GM12874 (cell line): Measurements from ENCODE around the gene CEP170B.

Experiments used
- TF ChIP-seq, protein P1 (sequence below): IDR thresholded peaks from 2 replicates; pipeline ENCODE4 v1.5.1; 2011; ENCODE audit warnings: low read depth, mild to moderate bottlenecking, control low read depth, low read length, moderate library complexity; ENCODE audit not compliant: insufficient read depth

CEP170B gene

DNA sequence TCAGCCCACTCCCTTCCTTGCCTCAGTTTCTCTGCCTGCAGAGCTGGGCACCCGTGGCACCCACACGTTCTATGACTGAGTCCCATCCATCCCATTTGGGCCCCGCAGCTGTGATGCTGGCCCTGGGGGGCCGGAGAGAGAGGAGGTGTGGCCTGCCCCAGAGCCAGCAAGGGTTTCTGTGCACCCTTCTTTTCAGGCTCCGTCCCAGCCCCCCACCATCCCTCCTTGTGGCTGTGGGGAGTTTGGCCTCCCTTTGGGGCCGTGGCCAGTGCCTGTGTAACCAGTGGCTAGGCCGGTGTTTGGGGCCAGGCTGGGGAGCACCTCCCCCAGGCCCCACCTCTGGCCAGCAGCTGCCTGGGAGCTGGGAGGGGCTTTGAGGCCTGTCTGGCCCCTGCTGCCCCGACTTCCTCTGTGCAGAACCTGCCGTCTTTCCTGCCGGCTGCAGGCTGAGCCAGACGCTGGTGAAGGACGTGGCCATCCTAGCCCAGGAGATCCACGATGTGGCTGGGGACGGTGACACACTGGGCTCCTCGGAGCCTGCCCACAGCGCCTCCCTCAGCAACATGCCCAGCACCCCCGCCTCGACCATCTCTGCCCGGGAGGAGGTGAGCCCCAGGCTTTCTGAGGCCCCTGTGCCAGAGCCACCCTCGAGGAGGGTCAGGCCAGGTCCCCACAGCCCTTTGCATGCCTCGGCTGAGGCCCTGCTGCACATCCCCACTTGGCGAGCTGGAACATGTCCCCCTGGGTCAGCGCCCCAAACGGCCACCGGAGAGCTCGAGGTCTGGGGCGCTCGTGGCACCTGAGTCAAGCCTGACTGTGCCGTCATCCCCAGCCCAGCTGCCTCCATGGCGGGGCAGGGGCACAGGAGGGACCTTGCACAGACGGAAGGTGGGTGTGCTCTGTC is 27.7 kb downstream of the CEP170B start:
- TF ChIP-seq, protein P1, sequence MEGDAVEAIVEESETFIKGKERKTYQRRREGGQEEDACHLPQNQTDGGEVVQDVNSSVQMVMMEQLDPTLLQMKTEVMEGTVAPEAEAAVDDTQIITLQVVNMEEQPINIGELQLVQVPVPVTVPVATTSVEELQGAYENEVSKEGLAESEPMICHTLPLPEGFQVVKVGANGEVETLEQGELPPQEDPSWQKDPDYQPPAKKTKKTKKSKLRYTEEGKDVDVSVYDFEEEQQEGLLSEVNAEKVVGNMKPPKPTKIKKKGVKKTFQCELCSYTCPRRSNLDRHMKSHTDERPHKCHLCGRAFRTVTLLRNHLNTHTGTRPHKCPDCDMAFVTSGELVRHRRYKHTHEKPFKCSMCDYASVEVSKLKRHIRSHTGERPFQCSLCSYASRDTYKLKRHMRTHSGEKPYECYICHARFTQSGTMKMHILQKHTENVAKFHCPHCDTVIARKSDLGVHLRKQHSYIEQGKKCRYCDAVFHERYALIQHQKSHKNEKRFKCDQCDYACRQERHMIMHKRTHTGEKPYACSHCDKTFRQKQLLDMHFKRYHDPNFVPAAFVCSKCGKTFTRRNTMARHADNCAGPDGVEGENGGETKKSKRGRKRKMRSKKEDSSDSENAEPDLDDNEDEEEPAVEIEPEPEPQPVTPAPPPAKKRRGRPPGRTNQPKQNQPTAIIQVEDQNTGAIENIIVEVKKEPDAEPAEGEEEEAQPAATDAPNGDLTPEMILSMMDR: no peak

DNA sequence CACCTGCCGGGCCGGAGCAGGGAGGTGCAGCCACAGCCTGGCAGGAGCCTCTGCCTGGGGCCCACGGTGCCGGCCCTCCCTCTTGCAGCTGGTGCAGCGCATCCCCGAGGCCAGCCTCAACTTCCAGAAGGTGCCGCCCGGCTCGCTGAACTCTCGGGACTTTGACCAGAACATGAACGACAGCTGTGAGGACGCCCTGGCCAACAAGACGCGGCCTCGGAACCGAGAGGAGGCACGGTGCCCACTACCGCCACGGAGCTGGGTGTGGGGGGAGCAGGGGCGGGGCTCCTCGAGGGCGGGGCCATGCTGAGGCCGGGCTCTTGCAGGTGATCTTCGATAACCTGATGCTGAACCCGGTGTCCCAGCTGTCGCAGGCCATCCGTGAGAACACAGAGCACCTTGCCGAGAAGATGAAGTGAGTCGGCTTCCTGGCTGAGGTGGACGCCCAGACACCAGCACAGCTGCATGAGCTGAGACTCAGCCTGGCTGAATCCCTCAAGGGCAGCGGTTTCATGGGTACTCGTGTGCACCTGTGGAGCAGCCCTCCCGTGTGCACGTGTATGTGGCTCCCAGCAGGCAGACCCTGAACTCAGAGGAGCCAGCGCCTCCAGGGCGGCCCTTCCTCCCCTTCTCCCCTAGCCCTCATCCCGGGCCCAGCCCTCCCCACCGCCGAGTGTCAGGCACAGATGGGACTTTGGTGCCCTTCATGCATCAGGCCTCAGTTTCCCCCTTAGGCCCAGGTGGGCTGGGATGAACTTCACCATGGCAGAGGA is 28.6 kb downstream of the CEP170B start:
- TF ChIP-seq, protein P1: no peak

DNA sequence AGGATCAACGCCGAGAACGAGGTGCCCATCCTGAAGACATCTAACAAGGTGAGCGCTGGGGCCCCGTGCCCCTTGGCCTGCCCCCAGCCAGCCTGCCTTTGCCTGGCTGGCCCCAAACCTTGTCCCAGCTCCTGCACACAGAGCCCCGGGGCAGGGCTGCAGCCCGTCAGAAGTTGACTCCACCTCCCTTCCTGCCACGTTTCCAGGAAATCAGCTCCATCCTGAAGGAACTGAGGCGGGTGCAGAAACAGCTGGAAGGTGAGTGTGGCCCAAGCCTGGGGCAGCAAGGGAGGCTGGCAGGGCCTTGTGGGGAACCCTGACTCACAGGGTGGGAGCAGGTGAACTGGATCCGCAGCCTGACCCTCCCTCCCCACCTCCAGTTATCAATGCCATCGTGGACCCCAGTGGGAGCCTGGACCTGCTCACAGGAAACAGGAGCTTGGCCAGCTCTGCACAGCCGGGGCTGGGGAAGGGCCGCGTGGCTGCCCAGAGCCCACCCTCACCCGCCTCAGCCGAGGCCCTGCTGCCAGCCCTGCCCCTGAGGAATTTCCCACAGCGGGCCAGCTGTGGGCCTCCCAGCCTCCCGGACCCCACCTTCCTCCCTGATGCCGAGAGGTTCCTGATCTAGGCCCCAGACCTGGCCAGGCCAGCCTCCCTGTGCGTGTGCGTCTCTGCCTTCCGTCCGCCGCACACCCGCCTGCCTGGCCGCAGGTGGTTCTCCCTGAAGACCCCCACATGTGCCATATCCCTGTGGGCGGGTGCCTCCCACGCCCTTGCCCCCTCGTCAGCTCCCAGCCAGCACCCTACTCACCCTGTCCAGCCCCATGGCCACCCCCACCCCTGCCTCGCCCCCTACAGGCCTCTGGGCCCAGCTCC is 29.5 kb downstream of the CEP170B start:
- TF ChIP-seq, protein P1: no peak

DNA sequence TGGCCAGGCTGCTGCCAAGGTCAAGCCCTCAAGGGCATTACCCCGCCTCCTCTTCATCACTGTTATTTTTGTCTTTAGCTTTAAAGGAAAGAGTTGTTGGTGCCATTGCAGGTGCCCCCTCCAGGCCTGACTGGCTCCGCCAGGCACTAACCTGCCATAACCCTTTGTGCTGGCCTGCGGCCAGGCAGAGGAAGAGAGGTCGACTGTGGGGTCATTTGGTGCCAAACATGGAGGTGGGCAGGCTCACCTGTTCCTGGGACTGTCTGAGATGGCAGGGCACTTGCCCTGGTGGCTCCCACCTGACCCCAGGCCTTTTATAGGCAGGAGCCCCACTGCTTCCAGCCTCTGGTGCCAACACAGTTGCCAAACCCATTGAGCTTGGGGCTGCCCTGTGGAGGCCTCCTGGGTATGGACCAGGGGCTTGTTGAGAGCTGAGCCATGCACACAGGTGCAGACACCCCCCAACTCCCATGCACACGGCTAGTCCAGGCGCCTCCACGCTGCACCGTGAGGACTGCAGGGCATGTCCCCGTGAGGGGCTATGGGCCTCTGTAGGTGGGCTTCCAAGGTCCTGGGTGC is 30.2 kb downstream of the CEP170B start:
- TF ChIP-seq, protein P1: no peak

DNA sequence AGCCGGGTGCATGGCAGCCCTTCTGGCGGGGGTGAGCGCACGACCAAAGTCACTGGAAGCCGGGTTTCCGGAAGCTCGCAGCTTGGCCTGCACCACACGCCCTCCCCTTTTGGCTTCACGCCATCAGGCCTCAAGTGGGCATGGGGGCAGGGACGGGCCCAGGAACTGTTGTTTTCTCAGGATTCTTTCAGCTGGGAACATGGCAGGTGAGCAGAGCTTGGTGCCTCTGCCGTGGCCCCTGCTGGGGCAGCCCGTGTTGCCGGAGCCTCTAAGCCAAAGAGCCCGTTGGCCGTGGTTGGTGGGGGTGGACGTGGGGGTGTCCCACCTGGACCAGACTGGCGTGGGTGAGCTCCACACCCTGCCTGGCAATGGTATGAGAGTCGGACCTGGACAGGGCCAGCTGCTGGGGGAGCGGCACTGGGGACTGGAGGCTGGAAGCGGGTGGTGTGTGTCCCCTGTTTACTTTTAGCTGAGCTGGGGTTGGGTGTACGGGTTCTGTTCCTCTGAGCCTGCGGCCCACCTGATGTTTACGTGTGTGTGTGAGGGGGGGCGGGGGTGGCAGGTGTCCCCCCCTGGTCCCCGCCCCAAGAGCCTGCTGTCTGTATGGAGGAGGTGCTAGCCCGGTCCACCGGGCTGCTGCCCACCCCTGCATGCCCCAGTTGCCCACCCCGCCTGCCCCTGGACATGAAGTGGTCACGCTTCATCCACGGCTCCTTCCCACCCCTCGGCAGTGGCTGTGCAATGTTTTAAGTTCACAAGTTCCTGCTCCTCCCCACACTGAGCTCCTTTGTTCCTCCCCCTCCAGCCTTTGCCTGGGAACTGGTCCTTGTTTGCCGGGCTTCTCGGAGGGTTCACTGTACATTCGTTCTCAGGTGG is 31.0 kb downstream of the CEP170B start:
- TF ChIP-seq, protein P1: no peak

DNA sequence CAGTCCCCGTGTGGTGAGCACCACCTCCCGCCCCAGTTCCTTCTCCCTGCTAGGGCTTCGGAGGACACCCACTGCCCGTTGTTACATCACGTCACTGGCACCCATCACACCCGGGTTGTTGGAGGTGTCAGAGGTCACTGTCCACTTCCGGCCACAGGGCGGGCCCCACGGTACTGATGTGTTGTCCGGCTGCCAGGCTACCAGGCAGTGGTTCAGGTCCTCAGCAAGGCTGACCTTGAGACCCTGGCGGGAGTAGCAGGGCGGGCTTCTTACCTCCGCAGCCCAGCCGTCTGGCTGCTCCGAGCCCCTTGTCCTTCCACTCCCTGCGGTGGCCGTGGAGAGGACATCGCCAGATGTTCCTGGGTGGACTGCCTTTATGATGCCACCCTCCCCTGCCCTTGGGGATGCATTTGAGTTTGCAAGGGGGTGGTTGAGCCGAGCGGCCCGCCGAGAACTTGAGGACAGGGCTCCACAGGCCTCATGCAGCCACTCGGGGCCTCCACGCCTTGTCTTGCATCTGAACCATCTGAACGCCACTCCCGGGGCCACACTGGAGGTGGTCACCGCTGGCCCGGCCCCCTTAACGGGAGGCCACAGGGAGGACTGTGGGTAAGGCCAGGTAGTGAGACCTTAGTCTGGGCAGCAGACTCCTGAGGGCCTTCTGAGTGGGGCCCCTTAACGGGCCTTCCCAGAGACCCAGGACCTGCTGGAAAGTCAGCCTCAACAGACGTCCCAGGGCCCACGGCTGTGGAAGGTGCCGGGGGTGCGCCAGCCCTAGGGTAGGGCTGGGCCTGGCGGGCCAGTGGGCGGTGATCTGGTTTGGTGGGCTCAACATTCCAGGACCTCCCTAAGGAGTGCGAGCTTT is 32.5 kb downstream of the CEP170B start:
- TF ChIP-seq, protein P1: no peak
